ENCODE measurements around the gene OLFML1. TPM values are rescaled to one million over a fixed set of nuclear protein-coding genes. Genes with fewer than 3 reads are reported as not detected.

OLFML1 gene
- total RNA-seq, 1 experiment from 2014 or later: not detected

- Mint-ChIP-seq H3K4me3 (no peak overlapping the region), H3K9me3 (no peaks in the 10 kb centered on the region), H3K4me1 (peaks cover 19% of the 10 kb centered on the region), H3K27me3 (ENCODE audit: low read depth) (peaks cover 3% of the 10 kb centered on the region; the same call in 1 of the 2 replicates), H3K36me3 (no peaks in the 10 kb centered on the region), H3K27ac (no peak overlapping the region)
- POLR2A ChIA-PET: no interaction called here
- CTCF ChIA-PET: interaction anchor here (1.1 to 1.7 kb wide), 2 partner anchors 85 to 339 kb away, joined by 4 to 9 read pairs; no protein-coding TSS in a partner anchor
- TF ChIP-seq RELA (CRISPR knock-in tag; IDR thresholded peaks at IDR 0.05; ENCODE audit: borderline replicate concordance): no peak
- no peak for TF ChIP-seq FOXK1 (CRISPR knock-in tag; IDR thresholded peaks at IDR 0.05)
- TF ChIP-seq HMGA2 (CRISPR knock-in tag; IDR thresholded peaks at IDR 0.05): no peak
- TF ChIP-seq ZNF219 (CRISPR knock-in tag; IDR thresholded peaks at IDR 0.05; ENCODE audit: borderline replicate concordance): no peak
- TF ChIP-seq, protein P1, sequence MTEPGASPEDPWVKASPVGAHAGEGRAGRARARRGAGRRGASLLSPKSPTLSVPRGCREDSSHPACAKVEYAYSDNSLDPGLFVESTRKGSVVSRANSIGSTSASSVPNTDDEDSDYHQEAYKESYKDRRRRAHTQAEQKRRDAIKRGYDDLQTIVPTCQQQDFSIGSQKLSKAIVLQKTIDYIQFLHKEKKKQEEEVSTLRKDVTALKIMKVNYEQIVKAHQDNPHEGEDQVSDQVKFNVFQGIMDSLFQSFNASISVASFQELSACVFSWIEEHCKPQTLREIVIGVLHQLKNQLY (CRISPR knock-in tag; IDR thresholded peaks at IDR 0.05): no peak
- no peak for TF ChIP-seq ZNF671 (CRISPR knock-in tag; IDR thresholded peaks at IDR 0.05)
- TF ChIP-seq NFYB (CRISPR knock-in tag; conservative IDR thresholded peaks at IDR 0.05; ENCODE audit: low read depth): no peak
- DNase-seq (ENCODE audit: low spot score) (no peak), ATAC-seq (no peak)
These were observed 47.6 kb upstream of the OLFML1 start for GRCh38 chr11:7437696-7438095.

GRCh38 chr11:7439746-7440320 lies 45.5 kb upstream of the OLFML1 start:
- Mint-ChIP-seq H3K4me1 (peaks cover 19% of the 10 kb centered on the region), H3K9me3 (no peaks in the 10 kb centered on the region), H3K4me3 (no peak overlapping the region), H3K27me3 (ENCODE audit: low read depth) (peaks cover 3% of the 10 kb centered on the region; the same call in 1 of the 2 replicates), H3K27ac (no peak overlapping the region), H3K36me3 (no peaks in the 10 kb centered on the region)
- CTCF ChIA-PET: no interaction called here
- DNase-seq (ENCODE audit: low spot score) (no peak), ATAC-seq (no peak)
- POLR2A ChIA-PET: no interaction called here
- no peak for TF ChIP-seq AFF4 (CRISPR knock-in tag; IDR thresholded peaks at IDR 0.05; ENCODE audit: borderline replicate concordance)
- TF ChIP-seq, protein P2, sequence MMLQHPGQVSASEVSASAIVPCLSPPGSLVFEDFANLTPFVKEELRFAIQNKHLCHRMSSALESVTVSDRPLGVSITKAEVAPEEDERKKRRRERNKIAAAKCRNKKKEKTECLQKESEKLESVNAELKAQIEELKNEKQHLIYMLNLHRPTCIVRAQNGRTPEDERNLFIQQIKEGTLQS (CRISPR knock-in tag; conservative IDR thresholded peaks at IDR 0.05): no peak

DNA sequence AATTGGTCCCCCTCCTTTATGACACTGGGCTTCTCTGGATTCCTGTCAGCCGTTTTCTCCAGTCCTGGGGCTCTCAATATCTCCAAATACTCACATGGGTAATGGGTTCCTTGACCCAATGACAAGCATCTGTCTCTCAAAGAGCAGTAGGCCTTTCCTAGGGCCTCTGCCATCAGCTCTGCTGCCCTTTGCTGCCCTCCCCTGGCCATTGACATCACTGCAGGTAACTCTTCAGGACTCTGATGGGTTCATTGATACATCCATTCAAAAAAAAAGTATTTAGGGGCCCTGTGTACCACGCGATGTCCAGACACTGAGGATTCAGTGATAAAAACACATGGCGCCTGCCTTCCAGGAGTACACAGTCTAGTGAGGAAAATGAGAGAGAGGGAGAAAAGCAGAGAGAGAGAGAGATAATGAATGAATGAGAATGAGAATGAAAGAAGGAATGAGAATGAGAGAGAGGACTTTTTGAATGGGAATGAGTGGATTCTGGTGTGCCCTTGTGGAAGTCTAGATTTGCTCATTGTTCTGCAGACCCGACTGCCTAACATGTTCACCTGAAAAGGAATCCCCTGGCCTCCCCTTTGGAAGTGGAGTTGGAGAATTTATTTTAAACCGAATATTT lies 42.6 kb upstream of the OLFML1 start:
- peaks cover 3% of the 10 kb centered on the region; the same call in 1 of the 2 replicates for H3K27me3 Mint-ChIP-seq (ENCODE audit: low read depth)
- ChIA-PET CTCF (interaction anchor here (0.6 to 4.9 kb wide), 28 partner anchors 8 to 630 kb away, joined by 3 to 85 read pairs (median 4); partner anchors contain the start of gene SYT9), POLR2A (no interaction called here)
- DNase-seq (ENCODE audit: low spot score) (peak; percentile 89), ATAC-seq (peak; percentile 93)
- peak; percentile 87 for TF ChIP-seq CTCF (IDR thresholded peaks at IDR 0.05)
- TF ChIP-seq, protein P3, sequence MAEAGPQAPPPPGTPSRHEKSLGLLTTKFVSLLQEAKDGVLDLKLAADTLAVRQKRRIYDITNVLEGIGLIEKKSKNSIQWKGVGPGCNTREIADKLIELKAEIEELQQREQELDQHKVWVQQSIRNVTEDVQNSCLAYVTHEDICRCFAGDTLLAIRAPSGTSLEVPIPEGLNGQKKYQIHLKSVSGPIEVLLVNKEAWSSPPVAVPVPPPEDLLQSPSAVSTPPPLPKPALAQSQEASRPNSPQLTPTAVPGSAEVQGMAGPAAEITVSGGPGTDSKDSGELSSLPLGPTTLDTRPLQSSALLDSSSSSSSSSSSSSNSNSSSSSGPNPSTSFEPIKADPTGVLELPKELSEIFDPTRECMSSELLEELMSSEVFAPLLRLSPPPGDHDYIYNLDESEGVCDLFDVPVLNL (CRISPR knock-in tag; IDR thresholded peaks at IDR 0.05; ENCODE audit: borderline replicate concordance, low read depth): no peak
- no peaks in the 10 kb centered on the region for H3K36me3 Mint-ChIP-seq
- no peaks in the 10 kb centered on the region for H3K9me3 Mint-ChIP-seq
- no peak overlapping the region for H3K27ac Mint-ChIP-seq
- peaks cover 3% of the 10 kb centered on the region; the same call in 1 of the 2 replicates for H3K4me1 Mint-ChIP-seq
- no peak overlapping the region for H3K4me3 Mint-ChIP-seq
